PC-3 (cell line): ENCODE measurements around the gene NHLH2.

Experiments
- EZH2phosphoT487 ChIP-seq: fragments of 300-600 bp; sonication (generic); IDR thresholded peaks from 2 replicates; pipeline ENCODE4 v1.6.1; 2018; ENCODE audit warnings: mild to moderate bottlenecking, antibody characterized with exemption, low read length, borderline replicate concordance
- TF ChIP-seq, protein P1 (sequence below): fragments of 300-600 bp; sonication (generic); conservative IDR thresholded peaks from 2 replicates; pipeline ENCODE4 v1.5.1; 2017; ENCODE audit warnings: antibody characterized with exemption, low read depth, mild to moderate bottlenecking, low read length

DNA sequence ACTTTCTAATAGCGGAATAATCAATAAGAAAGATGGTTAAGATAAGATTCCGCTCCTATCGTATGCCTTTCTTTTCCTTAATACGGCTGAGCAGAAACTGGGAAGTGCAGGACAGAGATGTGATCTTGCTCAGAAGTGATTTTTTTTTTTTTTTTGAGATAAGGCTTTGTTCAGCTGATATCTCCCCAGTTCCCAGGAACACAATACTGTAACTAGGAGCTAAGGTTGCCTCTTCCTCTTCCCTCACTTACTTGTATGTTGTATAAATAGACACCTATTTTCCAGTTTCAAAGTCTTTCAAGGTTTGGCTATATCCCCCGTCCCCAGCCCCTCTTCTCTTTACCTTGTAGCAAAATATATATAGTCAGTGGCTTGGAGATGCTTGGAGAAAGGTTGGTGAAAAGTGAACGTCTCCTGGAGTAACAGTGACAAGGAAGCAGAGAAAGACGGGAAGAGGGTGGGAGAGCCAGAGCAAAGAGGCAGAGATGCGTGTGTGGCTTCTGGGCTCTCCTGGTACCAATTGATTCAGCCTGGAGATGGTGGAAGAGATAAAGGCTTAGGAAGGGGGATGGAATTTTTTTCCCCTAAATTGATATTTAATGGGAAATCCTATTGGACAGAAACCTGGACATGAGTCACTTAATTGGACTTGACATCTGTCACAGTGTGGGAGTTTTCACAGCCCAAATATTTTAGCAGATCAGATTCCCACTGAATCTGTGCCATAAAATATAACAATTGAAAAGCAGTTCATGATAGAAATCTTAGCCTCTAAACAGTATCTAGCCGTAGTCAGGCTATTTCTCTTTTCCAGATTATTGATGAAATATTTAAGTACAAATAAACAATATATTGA lies at the start of gene NHLH2:
- TF ChIP-seq, protein P1, sequence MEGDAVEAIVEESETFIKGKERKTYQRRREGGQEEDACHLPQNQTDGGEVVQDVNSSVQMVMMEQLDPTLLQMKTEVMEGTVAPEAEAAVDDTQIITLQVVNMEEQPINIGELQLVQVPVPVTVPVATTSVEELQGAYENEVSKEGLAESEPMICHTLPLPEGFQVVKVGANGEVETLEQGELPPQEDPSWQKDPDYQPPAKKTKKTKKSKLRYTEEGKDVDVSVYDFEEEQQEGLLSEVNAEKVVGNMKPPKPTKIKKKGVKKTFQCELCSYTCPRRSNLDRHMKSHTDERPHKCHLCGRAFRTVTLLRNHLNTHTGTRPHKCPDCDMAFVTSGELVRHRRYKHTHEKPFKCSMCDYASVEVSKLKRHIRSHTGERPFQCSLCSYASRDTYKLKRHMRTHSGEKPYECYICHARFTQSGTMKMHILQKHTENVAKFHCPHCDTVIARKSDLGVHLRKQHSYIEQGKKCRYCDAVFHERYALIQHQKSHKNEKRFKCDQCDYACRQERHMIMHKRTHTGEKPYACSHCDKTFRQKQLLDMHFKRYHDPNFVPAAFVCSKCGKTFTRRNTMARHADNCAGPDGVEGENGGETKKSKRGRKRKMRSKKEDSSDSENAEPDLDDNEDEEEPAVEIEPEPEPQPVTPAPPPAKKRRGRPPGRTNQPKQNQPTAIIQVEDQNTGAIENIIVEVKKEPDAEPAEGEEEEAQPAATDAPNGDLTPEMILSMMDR = no peak
- TF ChIP-seq EZH2phosphoT487 = no peak
